ENCODE measurements around the gene DPP6. TPM values are rescaled to one million over a fixed set of nuclear protein-coding genes. Genes with fewer than 3 reads are reported as not detected.

Gene DPP6
- total RNA-seq, 1 experiment from 2014 or later: not detected

GRCh38 chr7:154304740-154305700 lies 252.8 kb downstream of the DPP6 start:
- DNase-seq: no peak
- CTCF ChIA-PET: no interaction called here
- Histone ChIP-seq H2AFZ (no peak overlapping the region), H3K27ac (no peak overlapping the region), H3K4me3 (no peak overlapping the region), H4K20me1 (ENCODE audit: insufficient read depth) (no peaks in the 10 kb centered on the region), H3K79me2 (ENCODE audit: low read depth) (no peaks in the 10 kb centered on the region), H3K4me1 (replicated peaks; ENCODE audit: insufficient read depth) (no peaks in the 10 kb centered on the region), H3K36me3 (ENCODE audit: low read depth) (no peaks in the 10 kb centered on the region), H3F3A (ENCODE audit: insufficient read depth, low read depth) (no peaks in the 10 kb centered on the region), H3K9me2 (ENCODE audit: insufficient read depth) (no peaks in the 10 kb centered on the region), H3K9me3 (ENCODE audit: insufficient read depth, low read depth) (no peaks in the 10 kb centered on the region), H3K4me2 (no peak overlapping the region), H3K27me3 (ENCODE audit: insufficient read depth, low read depth) (peaks cover 91% of the 10 kb centered on the region)
- no TSS peak for BruUV-seq (replicated peaks)
- intact Hi-C loops (cut with micrococcal nuclease; ENCODE audit: unreplicated experiment): no loop called here
- no peak for TF ChIP-seq EZH2 (IDR thresholded peaks at IDR 0.05; ENCODE audit: low read depth)
- no peak for TF ChIP-seq CTCF (conservative IDR thresholded peaks at IDR 0.05)
- POLR2A ChIA-PET (ENCODE audit: unreplicated experiment): no interaction called here

- BruUV-seq (replicated peaks): no TSS peak
- CTCF ChIA-PET: no interaction called here
- no peak overlapping the region for H3K27ac ChIP-seq
- no peak overlapping the region for H3K4me2 ChIP-seq
- no peak for DNase-seq
- POLR2A ChIA-PET (ENCODE audit: unreplicated experiment): no interaction called here
- peaks cover 91% of the 10 kb centered on the region for H3K27me3 ChIP-seq (ENCODE audit: insufficient read depth, low read depth)
- no peaks in the 10 kb centered on the region for H3K36me3 ChIP-seq (ENCODE audit: low read depth)
- H2AFZ ChIP-seq: no peak overlapping the region
- H3K9me3 ChIP-seq (ENCODE audit: insufficient read depth, low read depth): no peaks in the 10 kb centered on the region
- no peaks in the 10 kb centered on the region for H3F3A ChIP-seq (ENCODE audit: insufficient read depth, low read depth)
- no peaks in the 10 kb centered on the region for H3K79me2 ChIP-seq (ENCODE audit: low read depth)
- no peak for TF ChIP-seq EZH2 (IDR thresholded peaks at IDR 0.05; ENCODE audit: low read depth)
- no peak for TF ChIP-seq CTCF (conservative IDR thresholded peaks at IDR 0.05)
- intact Hi-C loops (cut with micrococcal nuclease; ENCODE audit: unreplicated experiment): no loop called here
- no peaks in the 10 kb centered on the region for H4K20me1 ChIP-seq (ENCODE audit: insufficient read depth)
- no peak overlapping the region for H3K4me3 ChIP-seq
- no peaks in the 10 kb centered on the region for H3K9me2 ChIP-seq (ENCODE audit: insufficient read depth)
- no peaks in the 10 kb centered on the region for H3K4me1 ChIP-seq (replicated peaks; ENCODE audit: insufficient read depth)
Observed at GRCh38 chr7:154306036-154306435, 253.8 kb downstream of the DPP6 start.

DNA sequence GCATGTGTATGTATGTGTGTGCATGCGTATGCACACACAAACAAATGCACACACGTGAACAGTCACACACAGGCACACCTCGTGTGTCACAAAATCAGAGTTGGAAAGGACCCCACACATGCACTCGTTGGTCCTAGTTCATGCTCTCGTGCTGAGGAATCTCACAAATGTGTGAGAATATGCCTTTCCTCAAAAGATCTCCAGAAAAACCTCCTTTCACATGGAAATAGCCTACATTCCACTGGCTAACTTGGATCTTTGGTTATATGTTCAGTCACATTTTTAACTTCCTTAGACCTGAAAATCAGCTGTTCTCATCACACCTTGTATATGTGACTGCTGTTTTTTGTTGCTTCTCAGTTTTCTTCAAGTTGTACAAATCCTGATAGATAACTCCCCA lies 256.7 kb downstream of the DPP6 start:
- POLR2A ChIA-PET (ENCODE audit: unreplicated experiment): no interaction called here
- intact Hi-C loops (cut with micrococcal nuclease; ENCODE audit: unreplicated experiment): no loop called here
- no peak for TF ChIP-seq EZH2 (IDR thresholded peaks at IDR 0.05; ENCODE audit: low read depth)
- TF ChIP-seq CTCF (conservative IDR thresholded peaks at IDR 0.05): no peak
- CTCF ChIA-PET: no interaction called here
- Histone ChIP-seq H3K4me1 (replicated peaks; ENCODE audit: insufficient read depth) (no peaks in the 10 kb centered on the region), H2AFZ (no peak overlapping the region), H3K27me3 (ENCODE audit: insufficient read depth, low read depth) (peaks cover 84% of the 10 kb centered on the region), H3K79me2 (ENCODE audit: low read depth) (no peaks in the 10 kb centered on the region), H3K36me3 (ENCODE audit: low read depth) (no peaks in the 10 kb centered on the region), H3K9me3 (ENCODE audit: insufficient read depth, low read depth) (no peaks in the 10 kb centered on the region), H3K27ac (no peak overlapping the region), H3F3A (ENCODE audit: insufficient read depth, low read depth) (no peaks in the 10 kb centered on the region), H3K4me2 (no peak overlapping the region), H4K20me1 (ENCODE audit: insufficient read depth) (no peaks in the 10 kb centered on the region), H3K9me2 (ENCODE audit: insufficient read depth) (no peaks in the 10 kb centered on the region), H3K4me3 (no peak overlapping the region)
- DNase-seq: no peak
- no TSS peak for BruUV-seq (replicated peaks)
